ENCODE results near the gene IL19.
"Not testable (repeated sequence)": the region's sequence is repeated elsewhere in the genome, so short reads cannot be mapped to it uniquely, and the experiment has no call there.

Gene IL19

DNA sequence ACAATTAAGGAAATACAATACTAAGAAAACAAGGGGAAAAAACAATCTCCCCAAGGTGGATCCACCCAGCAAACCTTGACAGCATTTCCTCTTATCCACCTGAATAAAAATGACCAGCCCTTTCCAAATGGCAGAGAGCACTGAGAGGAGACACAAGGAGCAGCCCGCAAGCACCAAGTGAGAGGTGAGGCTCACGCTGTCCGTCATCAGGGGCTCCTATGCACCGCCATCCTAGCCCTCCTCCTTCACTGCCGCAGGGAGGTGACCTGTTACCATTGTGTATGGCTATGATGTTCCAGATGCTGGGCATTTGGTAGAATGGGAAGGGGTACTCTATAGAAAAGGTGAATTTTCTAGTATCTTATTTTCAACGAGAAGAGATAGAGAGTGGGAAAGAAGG lies 63.6 kb downstream of the IL19 start:
- no peak for DNase-seq

DNA sequence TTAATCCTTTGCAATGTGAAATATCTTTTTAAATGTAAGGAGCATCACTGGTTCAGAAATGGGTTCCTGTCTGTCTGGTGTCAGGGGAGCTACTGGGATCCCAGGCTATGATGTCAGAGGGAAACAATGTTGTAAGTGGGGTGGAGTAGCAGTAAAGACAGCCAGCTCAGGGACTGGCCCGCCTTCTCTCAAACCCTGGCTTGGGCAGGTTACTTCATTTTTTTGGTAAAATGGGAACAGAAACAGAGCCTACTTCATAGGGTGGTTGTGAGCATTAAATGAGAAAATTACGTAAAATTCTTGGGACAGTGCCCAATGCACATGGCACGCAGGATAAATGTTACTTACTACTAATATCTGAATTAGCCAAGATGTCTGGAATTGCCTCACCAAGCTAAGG lies 64.1 kb downstream of the IL19 start:
- DNase-seq = no peak

DNA sequence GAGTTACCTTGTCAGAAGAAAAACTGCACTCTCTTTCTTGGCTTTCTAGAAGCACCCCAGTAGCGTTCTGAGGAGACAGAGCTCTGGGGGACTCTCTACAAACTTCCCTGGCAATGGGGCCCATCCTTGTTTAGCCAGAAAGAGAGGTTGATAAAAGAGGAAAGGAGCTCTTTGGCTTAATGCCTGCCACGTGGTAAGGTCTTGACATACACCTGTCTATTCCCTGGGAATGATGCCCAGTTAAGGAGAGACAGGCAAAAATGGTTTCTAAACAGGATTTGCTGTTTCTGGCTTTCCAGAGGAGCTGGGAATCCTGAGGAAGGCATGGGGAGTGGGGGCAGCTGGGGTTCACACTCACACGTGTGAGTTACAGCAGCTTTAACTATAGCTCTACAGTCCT lies 64.6 kb downstream of the IL19 start:
- no peak for DNase-seq

DNA sequence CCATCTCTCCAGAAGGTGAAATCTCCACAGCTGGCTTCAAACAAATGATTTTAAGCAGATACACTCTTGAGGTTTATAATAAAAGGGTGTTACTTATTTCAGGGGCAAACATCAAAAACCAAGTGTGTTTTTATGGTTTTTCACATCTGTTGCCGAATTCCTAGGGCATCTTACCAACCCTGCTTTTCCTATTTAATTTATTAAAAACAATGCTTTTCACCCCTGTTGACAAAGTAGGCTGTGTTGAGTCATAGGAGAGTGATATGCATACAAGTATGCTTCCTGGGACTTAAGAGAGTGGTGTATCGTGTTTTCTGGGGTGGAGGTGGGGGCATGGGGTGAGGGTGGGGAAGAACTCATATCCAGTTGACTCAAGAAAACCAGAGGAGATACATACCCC lies 65.5 kb downstream of the IL19 start:
- no peak for DNase-seq

DNA sequence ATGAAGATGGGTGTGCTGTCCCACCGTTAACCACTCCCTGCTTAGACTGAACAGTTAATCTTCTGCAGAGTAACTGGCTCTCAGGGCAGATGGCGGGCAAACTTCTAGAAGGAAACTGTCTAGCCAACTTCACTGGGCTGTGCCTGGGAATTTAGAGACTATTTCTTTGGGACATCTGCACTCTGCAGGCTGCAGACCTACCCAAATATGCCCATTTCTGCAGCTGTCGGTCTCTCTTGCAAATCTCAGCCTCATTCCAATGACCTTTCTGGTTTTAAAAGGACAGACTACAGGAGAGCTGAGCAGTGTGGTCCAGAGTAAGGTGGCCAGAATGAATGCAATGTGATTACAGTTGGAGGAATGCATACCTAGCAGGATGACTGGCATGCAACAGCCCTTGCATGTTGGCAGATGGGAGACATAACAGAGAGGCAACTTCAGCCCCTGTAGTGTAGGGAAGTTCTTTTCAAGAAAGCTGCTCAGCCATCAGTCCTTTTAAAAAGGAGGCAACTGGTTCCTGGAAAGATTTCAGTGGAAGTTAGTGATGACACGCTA lies 68.5 kb downstream of the IL19 start:
- DNase-seq = no peak

DNA sequence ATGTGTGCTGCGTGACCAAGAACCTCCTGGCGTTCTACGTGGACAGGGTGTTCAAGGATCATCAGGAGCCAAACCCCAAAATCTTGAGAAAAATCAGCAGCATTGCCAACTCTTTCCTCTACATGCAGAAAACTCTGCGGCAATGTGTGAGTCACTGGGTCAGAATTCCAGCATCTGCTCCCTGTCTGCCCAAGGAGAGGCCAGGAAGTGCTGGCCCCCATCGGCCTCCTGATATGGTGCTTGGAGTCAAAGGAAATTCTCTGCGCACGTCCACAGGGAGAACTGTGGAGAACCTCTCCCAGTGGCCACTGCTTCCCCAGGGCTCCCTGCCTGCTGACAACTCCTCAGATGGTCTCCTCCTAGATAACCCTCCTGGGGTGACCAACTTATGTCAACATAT lies 69.3 kb downstream of the IL19 start:
- DNase-seq = no peak

DNA sequence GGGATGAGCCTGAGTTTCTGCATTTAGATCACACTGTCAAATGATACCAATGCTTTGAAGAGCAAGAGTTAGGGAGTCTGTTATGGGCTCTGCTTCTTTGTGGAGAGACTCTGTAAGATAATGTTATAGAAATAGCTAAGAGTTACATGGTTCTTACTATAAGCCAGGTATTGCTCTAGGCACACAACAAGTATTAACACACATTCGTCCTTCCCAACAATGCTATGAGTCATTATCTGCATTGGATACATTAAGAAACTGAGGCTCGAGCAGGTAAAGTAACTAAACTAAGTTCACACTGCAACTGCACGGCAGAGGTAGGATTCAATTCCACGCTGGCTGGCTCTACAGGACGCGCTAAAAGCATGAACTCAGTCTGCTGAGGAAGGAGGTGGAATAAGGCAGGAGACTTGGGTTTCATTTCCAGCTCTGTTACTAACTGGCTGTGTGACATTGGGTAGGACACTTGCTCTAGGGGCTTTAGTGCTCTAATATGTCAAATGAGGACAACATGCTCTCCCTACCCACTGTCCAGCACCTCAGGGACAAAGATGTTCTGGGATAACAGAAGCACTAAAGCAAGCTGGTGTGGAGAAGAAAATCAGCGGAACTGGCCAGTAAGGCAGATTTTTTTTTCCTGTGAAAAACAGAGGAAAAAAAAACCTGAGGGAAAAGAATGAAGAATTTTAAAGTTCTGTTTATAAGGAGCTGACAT lies 71.2 kb downstream of the IL19 start:
- DNase-seq = no peak

DNA sequence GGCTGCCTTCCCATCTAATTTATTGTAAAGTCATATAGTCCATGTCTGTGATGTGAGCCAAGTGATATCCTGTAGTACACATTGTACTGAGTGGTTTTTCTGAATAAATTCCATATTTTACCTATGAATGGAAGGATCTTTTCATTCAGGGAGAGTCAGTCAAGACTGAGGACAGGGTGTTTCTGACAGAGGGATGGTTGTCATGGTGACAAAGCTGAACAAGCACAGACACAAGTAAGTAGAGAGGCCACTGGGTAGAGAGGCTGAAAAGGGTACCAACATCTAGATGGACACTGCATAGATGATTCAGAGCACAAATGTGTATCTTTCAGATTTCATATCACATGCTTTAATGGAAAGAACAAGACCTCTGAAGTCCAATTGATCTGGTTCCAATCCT lies 72.3 kb downstream of the IL19 start:
- DNase-seq = no peak

DNA sequence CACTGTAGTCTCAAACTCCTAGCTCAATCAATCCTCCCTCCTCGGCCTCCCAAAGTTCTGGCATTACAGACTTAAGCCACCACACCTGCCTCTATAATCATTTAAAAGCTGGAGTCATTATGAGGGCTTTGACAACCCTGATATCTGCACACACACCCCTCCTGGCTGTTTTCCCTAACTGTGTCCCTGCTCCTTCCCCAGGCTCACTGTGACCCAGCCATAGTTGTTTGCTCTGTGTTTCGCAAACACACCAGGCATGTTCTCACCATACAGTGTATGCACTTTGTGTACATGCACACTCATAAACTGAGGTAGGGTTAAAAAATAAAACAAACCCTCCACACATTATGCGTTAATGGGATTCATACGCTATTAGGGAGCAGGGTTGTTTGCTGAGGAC lies 73.1 kb downstream of the IL19 start:
- no peak for DNase-seq

DNA sequence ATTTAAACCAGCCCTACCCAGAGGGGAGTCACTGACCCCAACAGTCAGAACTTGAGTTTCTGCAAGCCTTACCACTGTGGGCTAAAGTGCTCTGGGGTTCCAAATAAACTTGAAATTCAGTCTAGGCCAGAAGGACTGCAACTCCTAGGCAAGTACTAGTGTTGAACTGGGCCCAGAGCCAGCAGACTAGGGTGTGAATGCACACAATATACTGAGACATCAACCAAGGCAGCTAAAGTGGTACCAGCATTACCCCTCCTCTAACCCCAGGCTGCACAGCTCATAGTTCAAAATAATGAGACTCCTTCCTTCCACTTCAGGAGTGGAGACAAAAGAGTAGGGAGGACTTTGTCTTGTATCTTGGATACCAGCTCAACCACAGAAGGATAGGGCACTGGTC lies 75.9 kb downstream of the IL19 start:
- DNase-seq = no peak

DNA sequence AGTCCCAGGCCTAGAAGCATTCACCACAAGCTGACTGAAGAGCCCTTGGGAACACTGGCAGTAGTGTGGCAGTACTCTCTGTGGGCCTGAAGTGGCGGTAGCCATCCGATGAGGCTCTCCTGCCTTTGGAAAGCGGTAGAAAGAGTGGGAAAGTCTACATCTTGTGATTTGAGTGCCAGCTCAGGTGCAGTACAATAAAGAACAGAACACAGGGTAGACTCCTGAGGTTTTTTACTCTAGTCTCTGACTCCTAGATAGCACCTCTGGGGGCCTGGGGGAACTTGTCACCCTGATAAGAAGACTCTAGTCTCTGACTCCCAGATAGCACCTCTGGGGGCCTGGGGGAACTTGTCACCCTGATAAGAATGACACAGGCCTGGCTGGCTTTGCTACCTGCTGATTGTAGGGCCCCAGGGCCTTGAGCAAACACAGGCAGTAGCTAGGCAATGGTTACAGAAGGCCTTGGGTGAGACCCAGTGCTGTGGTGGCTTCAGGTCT lies 76.8 kb downstream of the IL19 start:
- no peak for DNase-seq

DNA sequence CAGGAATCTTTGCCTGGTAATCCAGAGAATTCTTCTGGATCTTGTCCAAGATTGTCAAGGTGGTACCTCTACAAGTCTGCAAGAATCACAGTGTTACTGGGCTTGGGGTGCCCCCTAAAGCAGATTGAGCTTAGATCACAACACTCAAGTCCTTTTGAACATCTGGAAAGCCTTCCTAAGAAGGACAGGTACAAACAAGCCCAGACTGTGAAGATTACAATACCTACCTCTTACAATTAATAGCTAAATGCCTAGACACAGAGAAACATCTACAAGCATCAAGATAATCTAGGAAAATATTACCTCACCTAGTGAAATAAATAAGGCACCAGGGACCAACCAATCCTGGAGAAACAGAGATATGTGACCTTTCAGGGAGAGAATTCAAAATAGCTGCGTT lies 77.4 kb downstream of the IL19 start:
- DNase-seq = no peak

DNA sequence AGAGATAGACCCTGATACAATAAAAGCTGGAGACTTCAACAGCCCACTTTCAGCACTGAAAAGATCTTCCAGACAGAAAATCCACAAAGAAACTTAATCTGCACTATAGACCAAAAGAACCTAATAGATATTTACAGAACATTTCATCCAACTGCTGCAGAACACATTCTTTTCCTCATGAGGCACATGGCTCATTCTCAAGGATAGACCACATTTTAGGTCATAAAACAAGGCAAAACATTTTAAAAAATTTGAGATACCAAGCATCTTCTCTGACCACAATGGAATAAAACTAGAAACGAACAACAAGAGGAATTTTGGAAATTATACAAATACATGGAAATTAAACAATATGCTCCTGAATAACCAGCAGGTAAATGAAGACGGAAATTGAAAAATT lies 79.8 kb downstream of the IL19 start:
- DNase-seq = no peak

DNA sequence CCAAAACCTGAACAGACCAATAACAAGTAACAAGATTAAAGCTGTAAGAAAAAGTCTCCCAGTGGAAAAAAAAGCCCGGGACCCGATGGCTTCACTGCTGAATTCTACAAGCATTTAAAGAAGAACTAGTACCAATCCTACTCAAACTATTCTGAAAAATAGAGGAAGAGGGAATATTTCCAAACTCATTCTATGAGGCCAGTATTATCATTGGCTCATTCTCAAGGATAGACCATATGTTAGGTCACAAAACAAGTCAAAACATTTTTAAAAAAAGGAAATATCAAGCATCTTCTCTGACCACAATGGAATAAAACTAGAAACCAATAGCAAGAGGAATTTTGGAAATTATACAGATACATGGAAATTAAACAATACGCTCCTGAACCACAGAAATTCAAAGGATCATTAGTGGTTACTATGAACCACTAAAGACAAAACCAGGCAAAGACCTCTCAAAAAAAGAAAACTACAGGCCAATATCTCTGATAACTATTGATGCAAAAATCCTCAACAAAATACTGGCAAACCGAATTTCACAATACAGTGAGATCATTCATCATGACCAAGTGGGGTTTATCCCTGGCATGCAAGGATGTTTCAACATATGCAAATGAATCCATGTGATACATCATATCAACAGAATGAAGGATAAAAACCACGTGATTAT lies 80.9 kb downstream of the IL19 start:
- DNase-seq = no peak

DNA sequence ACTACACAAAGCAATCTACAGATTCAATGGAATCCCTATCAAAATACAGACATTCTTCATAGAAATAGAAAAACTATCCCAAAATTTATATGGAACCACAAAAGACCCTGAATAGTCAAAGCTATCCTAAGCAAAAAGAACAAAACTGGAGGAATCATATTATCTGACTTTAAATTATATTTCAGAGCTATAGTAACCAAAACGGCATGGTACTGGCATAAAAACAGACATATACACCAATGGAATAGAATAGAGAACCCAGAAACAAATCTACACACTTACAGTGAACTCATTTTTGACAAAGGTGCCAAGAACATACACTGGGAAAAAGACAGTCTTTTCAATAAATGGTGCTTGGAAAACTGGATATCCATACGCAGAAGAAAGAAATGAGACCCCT lies 82.1 kb downstream of the IL19 start:
- DNase-seq = not testable (repeated sequence)

DNA sequence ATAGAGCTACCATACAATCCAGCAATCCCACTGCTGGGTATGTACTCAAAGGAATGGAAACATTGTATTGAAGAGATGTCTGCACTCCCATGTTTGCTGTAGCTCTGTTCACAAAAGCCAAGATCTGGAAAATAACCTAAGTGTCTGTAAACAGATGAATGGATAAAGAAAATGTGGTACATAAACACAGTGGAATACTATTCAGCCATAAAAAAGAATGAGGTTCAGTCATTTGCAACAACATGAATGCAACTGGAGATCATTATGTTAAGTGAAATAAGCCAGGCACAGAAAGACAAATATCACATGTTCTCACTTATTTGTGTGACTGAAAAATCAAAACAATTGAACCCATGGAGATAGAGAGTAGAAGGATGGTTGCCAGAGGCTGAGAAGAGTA lies 83.1 kb downstream of the IL19 start:
- not testable (repeated sequence) for DNase-seq

DNA sequence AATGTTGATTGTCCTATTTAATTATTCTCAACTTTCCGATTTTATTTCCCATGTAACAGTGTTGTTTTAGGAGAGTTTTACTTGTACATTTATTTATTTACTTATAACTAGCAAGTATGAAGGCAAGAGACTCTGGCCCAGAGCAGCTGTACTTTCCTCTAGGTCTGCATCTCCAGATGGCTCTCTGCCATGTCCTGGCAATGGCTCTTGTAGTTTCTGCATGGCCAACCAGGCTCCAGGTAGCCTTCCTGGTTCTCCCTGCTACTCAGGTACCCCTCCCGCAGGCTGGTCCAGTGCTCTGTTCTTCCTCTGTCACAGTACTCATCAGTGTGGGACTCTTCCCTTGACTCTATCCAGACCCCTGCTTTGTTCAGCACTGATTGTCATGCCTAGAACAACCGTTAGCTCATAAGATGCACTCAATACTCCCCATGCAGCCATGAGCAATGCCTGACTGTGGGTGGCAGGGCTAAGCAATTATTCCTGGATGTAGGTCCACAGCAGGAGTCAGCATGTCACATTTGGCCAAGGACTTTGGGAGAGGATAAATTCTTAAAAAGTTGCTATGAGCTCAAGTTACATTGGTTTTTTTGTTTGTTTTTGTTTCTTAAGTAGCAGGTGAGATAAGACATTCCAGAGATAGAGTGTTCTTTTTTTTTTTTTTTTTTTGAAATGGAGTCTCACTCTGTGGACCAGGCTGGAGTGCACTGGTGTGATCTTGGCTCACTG lies 84.0 kb downstream of the IL19 start:
- DNase-seq = no peak

DNA sequence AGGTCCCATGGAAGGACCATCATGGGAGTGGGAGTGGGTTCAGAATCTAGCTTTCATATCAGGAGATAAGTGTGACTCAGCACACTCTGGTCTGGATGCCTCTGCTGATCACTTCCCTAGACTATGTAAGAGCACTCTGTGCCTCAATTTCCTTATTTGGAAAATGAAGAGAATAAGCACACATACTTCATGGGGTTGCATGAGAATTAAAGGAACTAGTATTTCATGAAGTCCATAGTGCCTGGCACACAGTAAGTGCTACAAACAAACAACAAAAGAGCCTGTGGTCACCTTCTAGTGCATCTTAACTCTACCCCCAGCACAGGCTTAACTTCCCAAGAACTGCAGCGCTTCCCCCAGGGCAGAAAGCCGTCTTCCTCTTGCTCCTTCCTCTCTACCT lies 85.3 kb downstream of the IL19 start:
- DNase-seq = no peak

DNA sequence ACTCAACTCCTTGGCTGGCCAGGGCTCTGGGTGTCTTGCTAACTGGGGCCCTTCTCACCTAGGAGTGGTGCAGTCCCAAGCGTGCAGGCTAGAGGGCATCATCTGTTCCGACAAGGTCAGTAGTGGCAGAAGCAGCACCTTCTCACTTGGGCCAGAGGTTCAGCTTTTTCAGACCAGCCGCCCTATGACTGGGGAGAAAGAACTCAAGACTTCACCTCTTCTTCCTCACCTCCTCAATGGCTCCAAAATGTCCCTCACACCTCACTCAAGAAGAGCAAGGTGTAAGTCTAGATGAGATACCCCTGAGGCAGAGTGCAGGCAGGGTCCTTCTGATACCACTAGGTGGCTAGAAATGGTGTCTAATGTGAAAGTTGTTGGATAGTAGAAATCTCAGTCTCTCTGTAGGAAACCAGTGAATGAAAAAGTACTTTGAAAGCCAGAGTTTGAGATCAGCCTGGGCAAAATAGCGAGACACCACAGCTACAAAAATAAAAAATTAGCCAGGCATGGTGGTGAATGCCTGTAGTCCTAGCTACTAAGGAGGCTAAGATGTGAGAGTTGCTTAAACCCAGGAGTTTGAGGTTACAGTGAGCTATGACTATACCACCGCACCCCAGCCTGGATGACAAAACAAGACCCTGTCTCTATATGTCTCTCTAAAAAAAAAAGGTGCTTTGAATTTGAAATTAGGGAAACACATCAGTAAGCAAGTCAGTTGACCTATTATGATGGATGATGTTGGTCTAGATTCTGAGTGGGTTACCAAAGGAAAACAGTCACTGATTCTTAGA lies 86.3 kb downstream of the IL19 start:
- peak in 1 of 5 donors; percentile 19 for DNase-seq

DNA sequence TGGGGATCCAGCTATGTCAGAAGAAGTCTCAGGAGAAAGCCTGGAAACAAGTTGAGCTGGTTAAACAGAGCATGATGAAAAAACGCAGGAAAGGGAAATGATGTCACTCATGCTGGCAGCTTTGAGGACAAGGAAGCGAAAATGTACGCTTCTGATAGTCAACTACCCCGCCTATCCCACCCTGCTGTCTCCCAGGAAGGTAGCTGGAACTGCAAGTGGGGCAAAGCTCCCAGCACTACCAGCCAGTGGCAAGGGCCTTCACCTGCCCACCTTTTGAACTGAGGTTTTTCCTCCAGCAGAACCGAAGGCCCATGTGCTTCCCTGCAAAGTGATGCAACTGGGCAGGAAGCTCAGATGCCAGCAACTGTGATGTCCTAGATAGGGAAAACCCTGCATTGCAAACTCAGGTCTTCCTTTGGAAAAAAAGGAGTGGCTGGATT lies 88.5 kb downstream of the IL19 start:
- peak in 1 of 5 donors; percentile 51 for DNase-seq

DNA sequence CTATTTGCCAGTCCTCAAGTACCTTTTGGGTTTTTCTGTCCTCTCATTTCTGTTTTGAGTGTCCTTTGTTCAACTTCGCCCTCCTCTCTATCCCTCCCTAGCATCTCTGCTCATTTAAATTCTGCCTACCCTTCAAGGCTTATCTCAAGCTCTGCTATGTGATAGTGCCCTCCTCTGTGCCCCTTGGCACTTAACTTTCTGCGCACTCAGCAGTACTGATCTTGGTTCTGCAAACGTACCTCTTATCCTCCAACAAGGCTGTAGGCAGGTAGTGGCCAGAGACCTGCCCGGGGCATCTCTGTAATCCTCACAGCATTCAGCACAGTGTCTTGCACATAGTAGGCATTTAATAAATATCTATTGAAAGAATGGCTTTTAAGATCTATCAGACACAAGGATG lies 89.6 kb downstream of the IL19 start:
- DNase-seq = no peak

DNA sequence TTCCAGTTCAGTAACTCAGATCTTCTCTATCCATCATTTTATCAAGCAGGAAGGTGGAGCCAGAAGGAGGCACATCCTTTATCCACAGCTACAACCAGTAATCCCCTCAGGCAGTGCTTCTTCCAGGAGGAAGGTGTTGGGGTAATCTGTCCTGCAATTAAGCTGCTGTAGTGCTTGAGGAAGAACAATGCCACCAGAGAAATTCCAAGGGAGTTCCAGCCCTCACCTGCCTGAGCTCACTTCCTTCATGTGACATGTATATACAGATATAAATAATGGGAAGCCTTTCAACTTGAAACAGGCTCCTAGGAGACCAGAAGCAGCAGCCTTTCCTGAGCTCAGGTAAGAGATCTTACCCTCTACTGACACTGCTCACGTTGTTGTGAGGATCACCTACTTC lies 92.7 kb downstream of the IL19 start:
- DNase-seq = no peak
